Measurements from ENCODE around the gene CDHR1.

DNA sequence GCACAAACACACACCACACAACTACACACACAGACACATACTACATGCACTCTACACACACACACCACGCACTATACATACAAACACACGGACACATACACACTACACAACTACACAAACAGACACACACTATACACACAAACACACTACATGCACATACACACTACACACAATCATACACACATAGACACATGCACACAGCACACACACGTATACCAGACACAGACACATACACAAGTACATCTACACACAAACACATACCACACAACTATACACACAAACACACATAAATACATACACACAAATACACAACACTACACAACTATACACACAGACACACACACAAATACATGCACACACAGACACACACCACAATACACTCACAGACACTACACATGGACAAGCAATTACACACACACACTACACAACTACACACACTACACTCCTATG is 16.2 kb upstream of the CDHR1 start:
- TF ChIP-seq CREB1 (IDR thresholded peaks at IDR 0.05; ENCODE audit: low read depth) (no peak), CBFB (IDR thresholded peaks at IDR 0.05; ENCODE audit: low read depth) (no peak), RAD21 (IDR thresholded peaks at IDR 0.05; ENCODE audit: insufficient read depth, low read depth, low read length) (no peak), TCF12 (IDR thresholded peaks at IDR 0.05; ENCODE audit: low read depth, low read length) (no peak), YY1 (IDR thresholded peaks at IDR 0.05; ENCODE audit: low read depth, low read length) (no peak)
